Stimulated activated CD8-positive, alpha-beta memory T cell treated with anti-CD3 and anti-CD28 coated beads, Interleukin-15, amount 100 ng/mL, for 48 hours (primary cell): ENCODE measurements around the gene HS3ST6.
A peak's percentile ranks its signal among the peaks of the same experiment; 100 is the strongest.
"Not testable (repeated sequence)": the region's sequence is repeated elsewhere in the genome, so short reads cannot be mapped to it uniquely, and the experiment has no call there.

ENCODE experiments used
- DNase-seq, 2 donors: peaks; one replicate each; pipeline ENCODE4 v3.0.0-alpha.2; 2020; ENCODE audit warnings: low read depth in 2 of 2

Gene HS3ST6

DNA sequence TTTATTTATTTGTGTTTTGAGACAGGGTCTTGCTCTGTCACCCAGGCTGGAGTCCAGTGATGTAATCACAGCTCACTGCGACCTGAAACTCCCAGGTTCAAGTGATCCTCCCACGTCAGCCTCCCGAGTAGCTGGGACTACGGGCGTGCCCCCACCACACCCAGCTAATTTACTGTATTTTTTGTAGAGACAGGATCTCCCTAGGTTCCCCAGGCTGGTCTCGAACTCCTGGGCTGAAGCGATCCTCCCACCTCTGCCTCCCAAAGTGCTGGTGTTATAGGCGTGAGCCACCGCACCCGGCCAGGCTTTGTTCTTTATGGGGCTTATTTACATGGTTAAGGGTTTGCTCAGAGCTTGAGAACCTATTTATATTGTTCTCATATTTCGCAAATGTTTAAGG lies 40.4 kb downstream of the HS3ST6 start:
- DNase-seq, result no peak

DNA sequence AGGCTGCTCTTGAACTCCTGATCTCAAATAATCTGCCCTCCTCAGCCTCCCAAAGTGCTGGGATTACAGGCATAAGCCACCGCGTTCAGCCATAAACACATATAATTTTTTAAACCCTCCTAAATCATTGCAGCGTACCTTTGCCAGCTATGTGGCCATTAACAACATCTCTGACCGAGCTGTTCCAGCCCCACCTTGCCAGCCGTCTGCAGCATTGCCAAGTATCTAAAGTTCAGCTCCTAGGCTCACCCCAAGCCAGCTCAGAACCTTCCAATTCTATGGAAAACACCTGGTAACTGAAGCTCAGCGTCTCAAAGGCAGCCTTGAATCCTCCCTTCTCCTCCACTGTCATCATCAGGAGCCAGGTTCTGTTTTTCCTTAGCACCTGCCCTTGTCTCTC lies 41.1 kb downstream of the HS3ST6 start:
- DNase-seq, result no peak

DNA sequence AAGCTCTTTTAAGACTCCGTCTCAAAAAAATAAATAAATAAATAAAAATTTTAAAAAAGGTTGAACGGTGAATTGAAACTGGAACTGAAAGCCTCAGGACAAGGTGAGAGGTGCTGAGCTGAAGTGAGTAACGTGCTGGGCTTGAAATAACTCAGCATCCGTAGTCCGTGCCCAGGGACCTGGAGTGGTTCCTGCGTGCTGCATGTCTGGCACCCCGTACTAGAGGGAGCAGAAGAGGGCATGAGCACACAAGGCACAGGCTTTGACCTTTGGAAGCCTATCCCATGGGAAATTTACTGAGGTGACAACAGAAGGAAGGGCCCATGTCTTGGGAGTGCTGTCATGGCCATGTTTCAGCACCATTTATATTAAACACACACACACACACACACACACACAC lies 41.7 kb downstream of the HS3ST6 start:
- no peak for DNase-seq

DNA sequence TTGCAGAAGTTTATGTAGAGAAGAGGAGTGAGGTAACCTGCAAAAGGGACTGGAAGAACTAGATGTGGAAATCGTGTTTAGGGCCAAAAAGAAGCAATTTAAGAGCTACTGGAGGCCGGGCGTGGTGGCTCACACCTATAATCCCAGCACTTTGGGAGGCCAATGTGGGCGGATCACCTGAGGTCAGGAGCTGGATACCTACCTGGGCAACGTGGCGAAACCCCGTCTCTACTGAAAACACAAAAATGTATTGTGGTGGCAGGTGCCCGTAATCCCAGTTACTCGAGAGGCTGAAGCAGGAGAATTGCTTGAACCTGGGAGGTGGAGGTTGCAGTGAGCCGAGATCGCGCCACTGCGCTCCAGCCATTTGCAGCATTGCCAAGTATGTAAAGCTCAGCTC lies 42.1 kb downstream of the HS3ST6 start:
- DNase-seq, result not testable (repeated sequence)

DNA sequence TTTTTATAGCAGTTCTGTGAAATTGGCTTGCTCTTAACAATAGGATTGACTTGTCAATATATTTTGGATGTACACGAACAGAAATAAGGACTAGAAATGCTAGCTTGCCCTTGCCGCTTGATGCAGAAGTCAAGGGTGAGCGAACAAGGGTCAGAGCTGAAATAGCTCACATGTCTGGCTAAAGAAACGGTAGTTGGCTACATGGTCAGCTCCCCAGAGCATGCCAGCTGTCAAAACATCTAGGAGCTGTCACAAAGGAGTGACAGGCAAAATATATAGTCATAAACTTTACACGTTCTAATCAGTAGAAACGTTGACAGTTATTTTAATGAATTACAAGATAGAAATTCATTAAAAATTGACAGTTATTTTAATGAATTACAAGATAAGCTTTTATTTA lies 43.4 kb downstream of the HS3ST6 start:
- no peak for DNase-seq

DNA sequence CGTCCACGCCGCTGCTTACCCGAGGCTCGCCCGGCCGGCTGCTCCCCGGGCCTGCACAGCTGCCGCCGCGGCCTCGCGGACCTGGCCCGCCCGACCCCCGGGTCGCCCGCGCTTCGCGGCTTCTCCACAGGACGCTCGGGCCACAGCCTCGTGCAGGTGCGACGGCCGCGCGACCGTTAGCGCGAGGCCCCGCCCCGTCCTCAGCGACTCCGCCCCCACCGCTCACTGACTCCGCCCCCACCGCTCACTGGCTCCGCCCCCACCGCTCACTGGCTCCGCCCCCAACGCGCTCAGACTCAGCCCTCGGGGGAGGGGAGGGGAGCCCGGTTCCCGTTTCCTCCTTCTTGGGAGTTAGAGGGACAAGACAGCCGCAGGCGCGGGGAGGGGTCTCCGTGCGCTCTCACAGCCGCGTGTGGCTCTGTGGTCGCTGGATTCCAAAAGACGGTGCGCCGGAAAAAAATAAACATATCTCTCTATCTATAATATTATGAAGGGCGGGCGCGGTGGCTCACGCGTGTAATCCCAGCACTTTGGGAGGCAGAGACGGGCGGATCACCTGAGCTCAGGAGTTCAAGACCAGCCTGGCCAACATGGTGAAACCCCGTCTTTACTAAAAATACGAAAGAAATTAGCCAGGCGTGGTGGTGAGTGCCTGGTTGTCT lies 46.1 kb downstream of the HS3ST6 start, which contains the start of gene MEIOB:
Gene MEIOB (minus strand): TSS at position 191 of the 662 bp plus-strand sequence. CDS start 3,989 bp downstream, outside the sequence.
- DNase-seq, result peak; percentile 8

DNA sequence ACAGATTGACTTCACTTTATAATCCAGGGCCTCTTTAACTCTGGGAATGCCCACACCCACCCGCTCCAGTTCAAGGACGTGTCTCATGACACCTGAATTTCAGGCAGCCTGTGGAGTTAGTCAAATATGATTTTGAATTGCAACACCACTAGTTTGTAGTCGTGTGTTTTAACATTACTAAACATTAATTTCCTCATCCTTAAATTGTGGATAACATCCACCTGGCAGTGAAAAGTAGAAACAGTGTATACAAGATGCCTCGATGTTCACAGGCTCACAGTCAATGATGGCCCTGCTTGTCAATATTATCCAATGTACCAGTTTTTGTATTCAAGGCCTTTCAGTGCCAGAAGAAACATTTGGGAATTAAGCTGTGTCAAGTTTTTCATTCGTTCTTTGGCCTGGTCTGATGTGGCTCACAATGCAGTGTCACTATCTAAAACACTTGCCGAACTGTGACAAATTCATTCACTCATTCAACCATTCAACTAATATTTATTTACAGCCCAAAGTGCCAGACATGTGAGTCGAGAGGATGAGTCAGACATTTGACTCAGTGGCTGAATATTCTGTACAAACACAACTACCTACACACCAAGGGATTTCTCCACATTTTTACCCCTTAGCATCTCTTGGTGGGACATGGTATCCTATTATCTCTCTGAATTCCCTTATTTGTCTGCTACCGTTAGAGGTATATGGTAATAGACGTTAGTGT lies 47.7 kb downstream of the HS3ST6 start:
- no peak for DNase-seq

DNA sequence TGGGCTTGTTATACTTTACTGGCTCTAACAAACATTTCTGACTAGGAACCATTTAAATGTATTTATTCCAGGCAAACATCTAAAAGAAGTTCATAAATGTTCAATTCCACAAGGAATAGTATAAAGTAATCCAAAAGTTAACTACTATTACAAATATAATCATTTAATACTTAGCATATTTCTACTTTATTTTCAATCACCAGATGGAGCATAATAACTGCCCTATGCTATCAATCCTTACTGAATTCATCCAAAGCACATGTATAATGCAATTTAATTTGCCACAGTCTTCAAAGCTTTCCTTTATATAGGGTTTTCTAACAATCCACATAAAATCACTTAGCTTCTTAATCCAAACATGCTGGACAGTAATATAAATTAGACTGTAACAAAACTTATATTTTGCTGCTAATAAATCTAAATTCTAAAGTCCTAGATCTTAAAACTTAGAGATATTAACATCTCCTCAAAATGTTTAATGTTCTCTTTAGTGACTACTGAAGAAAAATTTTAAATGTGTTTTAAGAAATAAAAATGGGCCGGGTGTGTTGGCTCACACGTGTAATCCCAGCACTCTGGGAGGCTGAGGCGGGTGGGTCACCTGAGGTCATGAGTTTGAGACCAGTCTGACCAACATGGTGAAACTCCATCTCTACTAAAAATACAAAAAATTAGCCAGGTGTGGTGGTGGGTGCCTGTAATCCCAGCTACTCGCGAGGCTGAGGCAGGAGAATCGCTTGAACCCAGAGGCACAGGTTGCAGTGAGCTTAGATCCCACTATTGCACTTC lies 52.1 kb downstream of the HS3ST6 start:
- DNase-seq, result no peak

DNA sequence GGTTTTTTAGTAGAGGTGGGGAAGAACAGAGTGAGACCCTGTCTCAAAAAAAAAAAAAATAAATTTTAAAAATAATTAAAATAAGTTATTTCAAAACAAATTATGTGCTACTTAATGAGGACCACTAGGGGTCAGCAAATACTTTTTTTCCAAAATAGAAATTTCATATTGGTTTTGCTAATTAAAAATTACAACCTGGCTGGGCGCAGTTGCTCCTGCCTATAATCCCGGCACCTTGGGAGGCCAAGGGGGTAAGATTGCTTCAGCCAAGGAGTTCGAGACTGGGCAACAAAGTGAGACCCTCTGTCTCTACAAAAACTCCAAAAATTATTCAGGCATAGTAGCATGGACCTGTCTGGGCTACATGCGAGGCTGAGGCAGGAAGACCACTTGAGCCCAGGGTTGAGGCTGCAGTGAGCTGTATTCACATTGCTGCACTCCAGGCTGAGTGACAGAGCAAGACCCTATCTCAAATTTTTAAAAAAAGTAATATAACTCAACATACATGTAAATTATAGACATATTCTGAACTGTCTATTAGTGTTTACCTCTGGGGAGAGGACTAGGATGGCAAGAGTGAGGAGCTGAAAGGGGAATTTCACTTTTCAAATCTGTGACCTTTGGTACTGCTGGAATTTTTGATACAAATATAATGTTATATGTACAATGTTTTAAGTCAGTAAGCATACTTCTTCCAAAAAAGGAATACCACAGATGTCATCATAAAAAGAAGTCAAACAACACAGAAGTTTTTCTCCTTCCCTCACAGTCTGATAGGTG lies 54.3 kb downstream of the HS3ST6 start:
- DNase-seq, result no peak

DNA sequence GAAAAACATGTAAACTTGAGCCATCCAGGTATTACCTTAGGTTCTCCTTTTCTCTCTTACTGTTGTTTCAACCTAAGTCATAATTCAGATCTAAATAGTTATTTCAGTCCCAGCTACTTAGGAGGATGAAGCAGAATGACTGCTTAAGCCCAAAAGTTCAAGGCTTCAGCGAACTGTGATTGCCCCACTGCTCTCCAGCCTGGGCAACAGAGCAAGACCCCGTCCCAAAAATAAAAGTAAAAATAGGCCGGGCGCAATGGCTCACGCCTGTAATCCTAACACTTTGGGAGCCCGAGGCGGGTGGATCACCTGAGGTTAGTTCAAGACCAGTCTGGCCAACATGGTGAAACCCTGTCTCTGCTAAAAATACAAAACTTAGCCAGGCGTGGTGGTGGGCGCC lies 55.8 kb downstream of the HS3ST6 start:
- DNase-seq, result no peak

DNA sequence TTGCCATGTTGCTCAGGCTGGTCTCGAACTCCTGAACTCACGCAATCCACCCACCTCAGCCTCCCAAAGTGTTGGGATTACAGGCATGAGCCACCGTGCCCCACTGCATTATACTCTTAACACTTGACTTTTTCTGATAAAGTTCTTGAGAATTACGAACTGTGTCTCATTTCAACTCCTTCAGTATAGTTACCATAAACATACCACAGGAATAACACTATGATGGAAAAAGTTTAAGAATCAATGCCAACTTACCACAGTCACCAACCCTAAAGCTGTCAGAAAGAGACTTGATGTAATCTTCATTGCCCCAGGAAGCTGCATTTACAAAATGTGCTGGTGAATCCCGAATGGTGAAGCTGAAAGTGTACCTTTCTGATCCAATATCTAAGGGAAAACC lies 56.5 kb downstream of the HS3ST6 start:
- no peak for DNase-seq
